HFF-Myc (cell line): ENCODE results near the gene PFDN2.
A peak's percentile ranks its signal among the peaks of the same experiment; 100 is the strongest.

Experiments used
- DNase-seq: peaks from one replicate; pipeline ENCODE4 v3.0.0-alpha.2; 2011; ENCODE audit warnings: low read depth; ENCODE audit errors: extremely low read depth
- H3K4me3 ChIP-seq: replicated peaks from 2 replicates; pipeline ENCODE4 v1.5.1; 2011; ENCODE audit warnings: low read depth, mild to moderate bottlenecking, control low read depth, low read length
- TF ChIP-seq, protein P1 (sequence below): IDR thresholded peaks from 2 replicates; pipeline ENCODE4 v1.5.1; 2012; ENCODE audit warnings: mild to moderate bottlenecking, low read depth, low read length, control low read depth; ENCODE audit errors: missing control alignments

Gene PFDN2

GRCh38 chr1:161117759-161118581 lies at the start of gene PFDN2, which contains the start of gene NIT1:
Gene PFDN2 (minus strand): TSS chr1:161118037. CDS start chr1:161118026, 11 bp downstream.
Gene NIT1 (plus strand): TSS chr1:161118105. CDS start chr1:161118177, 72 bp downstream.
- no peak for DNase-seq
- TF ChIP-seq, protein P1, sequence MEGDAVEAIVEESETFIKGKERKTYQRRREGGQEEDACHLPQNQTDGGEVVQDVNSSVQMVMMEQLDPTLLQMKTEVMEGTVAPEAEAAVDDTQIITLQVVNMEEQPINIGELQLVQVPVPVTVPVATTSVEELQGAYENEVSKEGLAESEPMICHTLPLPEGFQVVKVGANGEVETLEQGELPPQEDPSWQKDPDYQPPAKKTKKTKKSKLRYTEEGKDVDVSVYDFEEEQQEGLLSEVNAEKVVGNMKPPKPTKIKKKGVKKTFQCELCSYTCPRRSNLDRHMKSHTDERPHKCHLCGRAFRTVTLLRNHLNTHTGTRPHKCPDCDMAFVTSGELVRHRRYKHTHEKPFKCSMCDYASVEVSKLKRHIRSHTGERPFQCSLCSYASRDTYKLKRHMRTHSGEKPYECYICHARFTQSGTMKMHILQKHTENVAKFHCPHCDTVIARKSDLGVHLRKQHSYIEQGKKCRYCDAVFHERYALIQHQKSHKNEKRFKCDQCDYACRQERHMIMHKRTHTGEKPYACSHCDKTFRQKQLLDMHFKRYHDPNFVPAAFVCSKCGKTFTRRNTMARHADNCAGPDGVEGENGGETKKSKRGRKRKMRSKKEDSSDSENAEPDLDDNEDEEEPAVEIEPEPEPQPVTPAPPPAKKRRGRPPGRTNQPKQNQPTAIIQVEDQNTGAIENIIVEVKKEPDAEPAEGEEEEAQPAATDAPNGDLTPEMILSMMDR = no peak
- H3K4me3 ChIP-seq = peak within 1 kb of the TSS; percentile 92

GRCh38 chr1:161166669-161167548 lies 49.1 kb upstream of the PFDN2 start:
- DNase-seq = no peak
- peak overlapping the region; percentile 82 for H3K4me3 ChIP-seq
- TF ChIP-seq, protein P1 = no peak

- peak within 1 kb of the TSS; percentile 82 for H3K4me3 ChIP-seq
- DNase-seq = peak; percentile 92
- TF ChIP-seq, protein P1 = peak; percentile 48
Measured at GRCh38 chr1:161165742-161166668, 48.2 kb upstream of the PFDN2 start, which contains the start of gene PPOX. Gene PPOX (plus strand): TSS chr1:161166426. CDS start chr1:161166848, 422 bp downstream.

DNA sequence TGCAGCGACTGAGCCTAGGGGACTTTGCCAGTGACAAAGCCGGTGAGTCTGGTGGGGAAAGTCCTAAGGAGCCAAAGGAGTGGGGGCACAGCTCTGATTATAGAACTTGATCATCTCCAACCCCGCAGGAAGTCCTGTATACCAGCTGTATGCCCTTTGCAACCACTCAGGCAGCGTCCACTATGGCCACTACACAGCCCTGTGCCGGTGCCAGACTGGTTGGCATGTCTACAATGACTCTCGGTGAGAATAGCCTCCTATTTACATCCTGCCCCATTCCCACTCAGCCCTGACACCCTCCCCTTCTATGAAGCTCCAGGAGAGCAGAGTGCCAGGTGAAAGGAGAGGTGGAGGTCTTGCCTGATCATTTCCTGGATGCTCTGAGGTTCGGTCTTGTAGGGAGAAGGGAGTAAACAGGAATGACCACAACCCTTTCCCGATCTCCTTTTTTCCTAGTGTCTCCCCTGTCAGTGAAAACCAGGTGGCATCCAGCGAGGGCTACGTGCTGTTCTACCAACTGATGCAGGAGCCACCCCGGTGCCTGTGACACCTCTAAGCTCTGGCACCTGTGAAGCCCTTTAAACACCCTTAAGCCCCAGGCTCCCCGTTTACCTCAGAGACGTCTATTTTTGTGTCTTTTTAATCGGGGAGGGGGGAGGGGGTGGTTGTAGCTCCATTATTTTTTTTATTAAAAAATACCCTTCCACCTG lies 47.2 kb upstream of the PFDN2 start:
- peak overlapping the region; percentile 82 for H3K4me3 ChIP-seq
- TF ChIP-seq, protein P1 = no peak
- DNase-seq = no peak

- TF ChIP-seq, protein P1 = no peak
- no peak for DNase-seq
- H3K4me3 ChIP-seq = no peak overlapping the region
Measured at GRCh38 chr1:161163793-161164192, 46.0 kb upstream of the PFDN2 start.
